ENCODE results near the gene TTC3.

DNA sequence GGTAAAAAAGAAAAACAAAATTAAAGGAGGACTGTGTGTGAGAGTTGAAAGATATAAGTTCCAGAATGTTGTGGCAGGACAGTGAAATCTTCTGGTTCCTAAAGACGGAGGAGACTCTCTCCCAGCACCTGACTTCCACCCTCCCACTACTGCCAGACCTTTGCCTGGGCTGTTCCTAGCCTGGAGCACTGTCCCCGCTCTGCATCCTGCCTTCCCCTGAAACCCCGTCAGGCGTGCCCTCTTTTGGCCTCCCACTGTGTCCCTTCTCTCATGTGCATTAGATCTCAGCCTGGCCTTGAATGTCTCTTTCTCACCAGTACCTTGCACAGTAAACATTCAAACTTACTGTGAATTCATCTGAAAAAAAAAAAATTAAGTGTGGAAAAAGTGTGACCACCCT lies 120.0 kb downstream of the TTC3 start:
- TF ChIP-seq RAD21 (conservative IDR thresholded peaks at IDR 0.05) = no peak
- TF ChIP-seq, protein P1, sequence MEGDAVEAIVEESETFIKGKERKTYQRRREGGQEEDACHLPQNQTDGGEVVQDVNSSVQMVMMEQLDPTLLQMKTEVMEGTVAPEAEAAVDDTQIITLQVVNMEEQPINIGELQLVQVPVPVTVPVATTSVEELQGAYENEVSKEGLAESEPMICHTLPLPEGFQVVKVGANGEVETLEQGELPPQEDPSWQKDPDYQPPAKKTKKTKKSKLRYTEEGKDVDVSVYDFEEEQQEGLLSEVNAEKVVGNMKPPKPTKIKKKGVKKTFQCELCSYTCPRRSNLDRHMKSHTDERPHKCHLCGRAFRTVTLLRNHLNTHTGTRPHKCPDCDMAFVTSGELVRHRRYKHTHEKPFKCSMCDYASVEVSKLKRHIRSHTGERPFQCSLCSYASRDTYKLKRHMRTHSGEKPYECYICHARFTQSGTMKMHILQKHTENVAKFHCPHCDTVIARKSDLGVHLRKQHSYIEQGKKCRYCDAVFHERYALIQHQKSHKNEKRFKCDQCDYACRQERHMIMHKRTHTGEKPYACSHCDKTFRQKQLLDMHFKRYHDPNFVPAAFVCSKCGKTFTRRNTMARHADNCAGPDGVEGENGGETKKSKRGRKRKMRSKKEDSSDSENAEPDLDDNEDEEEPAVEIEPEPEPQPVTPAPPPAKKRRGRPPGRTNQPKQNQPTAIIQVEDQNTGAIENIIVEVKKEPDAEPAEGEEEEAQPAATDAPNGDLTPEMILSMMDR (IDR thresholded peaks at IDR 0.05; ENCODE audit: poor library complexity, severe bottlenecking) = no peak
- TF ChIP-seq, protein P2, sequence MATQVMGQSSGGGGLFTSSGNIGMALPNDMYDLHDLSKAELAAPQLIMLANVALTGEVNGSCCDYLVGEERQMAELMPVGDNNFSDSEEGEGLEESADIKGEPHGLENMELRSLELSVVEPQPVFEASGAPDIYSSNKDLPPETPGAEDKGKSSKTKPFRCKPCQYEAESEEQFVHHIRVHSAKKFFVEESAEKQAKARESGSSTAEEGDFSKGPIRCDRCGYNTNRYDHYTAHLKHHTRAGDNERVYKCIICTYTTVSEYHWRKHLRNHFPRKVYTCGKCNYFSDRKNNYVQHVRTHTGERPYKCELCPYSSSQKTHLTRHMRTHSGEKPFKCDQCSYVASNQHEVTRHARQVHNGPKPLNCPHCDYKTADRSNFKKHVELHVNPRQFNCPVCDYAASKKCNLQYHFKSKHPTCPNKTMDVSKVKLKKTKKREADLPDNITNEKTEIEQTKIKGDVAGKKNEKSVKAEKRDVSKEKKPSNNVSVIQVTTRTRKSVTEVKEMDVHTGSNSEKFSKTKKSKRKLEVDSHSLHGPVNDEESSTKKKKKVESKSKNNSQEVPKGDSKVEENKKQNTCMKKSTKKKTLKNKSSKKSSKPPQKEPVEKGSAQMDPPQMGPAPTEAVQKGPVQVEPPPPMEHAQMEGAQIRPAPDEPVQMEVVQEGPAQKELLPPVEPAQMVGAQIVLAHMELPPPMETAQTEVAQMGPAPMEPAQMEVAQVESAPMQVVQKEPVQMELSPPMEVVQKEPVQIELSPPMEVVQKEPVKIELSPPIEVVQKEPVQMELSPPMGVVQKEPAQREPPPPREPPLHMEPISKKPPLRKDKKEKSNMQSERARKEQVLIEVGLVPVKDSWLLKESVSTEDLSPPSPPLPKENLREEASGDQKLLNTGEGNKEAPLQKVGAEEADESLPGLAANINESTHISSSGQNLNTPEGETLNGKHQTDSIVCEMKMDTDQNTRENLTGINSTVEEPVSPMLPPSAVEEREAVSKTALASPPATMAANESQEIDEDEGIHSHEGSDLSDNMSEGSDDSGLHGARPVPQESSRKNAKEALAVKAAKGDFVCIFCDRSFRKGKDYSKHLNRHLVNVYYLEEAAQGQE (IDR thresholded peaks at IDR 0.05; ENCODE audit: borderline replicate concordance) = no peak
- TF ChIP-seq POLR2AphosphoS5 (IDR thresholded peaks at IDR 0.05) = no peak
- TF ChIP-seq EP300 (conservative IDR thresholded peaks at IDR 0.05; ENCODE audit: poor library complexity, severe bottlenecking) = no peak

All from neural cell (in vitro differentiated cells).